ENCODE measurements around the gene UMAD1.

DNA sequence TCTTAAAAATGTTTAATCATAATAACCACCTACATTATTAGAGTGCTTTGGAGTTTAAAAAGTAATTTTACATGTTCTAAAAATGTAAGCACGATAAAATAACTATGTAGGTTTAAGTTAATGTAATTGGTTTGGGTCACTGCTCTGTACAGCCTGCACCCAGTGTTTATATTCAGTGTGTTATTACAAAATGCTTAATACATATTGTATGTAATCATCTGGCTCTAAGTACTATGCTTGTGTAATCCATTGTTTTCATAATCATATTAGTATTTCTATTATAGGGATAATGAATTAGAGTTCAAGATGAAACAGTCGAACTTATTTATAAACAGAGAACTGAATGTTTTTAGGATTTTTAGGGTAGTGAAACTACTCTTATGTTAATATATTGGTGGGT lies 64.8 kb downstream of the UMAD1 start:
- TF ChIP-seq REST (IDR thresholded peaks at IDR 0.05; ENCODE audit: insufficient read depth in 1 of 2, low read depth in 2 of 2, low read length in 2 of 2) (no peak), SIN3A (IDR thresholded peaks at IDR 0.05; ENCODE audit: borderline replicate concordance, insufficient read depth, low read length) (no peak), POLR2AphosphoS5 (IDR thresholded peaks at IDR 0.05; ENCODE audit: low read depth, low read length) (no peak)
